Measurements from ENCODE around the gene TRIM24.

GRCh38 chr7:138570715-138571114 lies 110.7 kb downstream of the TRIM24 start:
- TF ChIP-seq CTCF (IDR thresholded peaks at IDR 0.05; ENCODE audit: insufficient read depth, low read depth, low read length) (no peak), EZH2 (IDR thresholded peaks at IDR 0.05; ENCODE audit: insufficient read depth, low read length) (no peak)

Measured in astrocyte (in vitro differentiated cells and primary cell).